Neural crest cell (in vitro differentiated cells): Measurements from ENCODE around the gene COL19A1. TPM values are rescaled to one million over a fixed set of nuclear protein-coding genes. Genes with fewer than 3 reads are reported as not detected.

Experiments
- DNase-seq: peaks from one replicate; pipeline ENCODE4 v3.0.0; 2021; ENCODE audit warnings: low read depth, mixed read lengths, low spot score
- H3K27ac Mint-ChIP-seq: one replicate; pipeline ENCODE4 v1.8.0; 2021; ENCODE audit warnings: mild to moderate bottlenecking, mixed read lengths; ENCODE audit not compliant: unreplicated experiment
- H3K27me3 Mint-ChIP-seq: 2 replicates; pipeline ENCODE4 v1.8.0; 2021; ENCODE audit warnings: low read depth, mild to moderate bottlenecking, mixed read lengths
- H3K36me3 Mint-ChIP-seq: 2 replicates; pipeline ENCODE4 v1.8.0; 2021; ENCODE audit warnings: low read depth, mild to moderate bottlenecking, mixed read lengths
- H3K4me1 Mint-ChIP-seq: 2 replicates; pipeline ENCODE4 v1.8.0; 2021; ENCODE audit warnings: mixed read lengths
- H3K4me3 Mint-ChIP-seq: one replicate; pipeline ENCODE4 v1.8.0; 2021; ENCODE audit warnings: mild to moderate bottlenecking, mixed read lengths
- H3K9me3 Mint-ChIP-seq: 2 replicates; pipeline ENCODE4 v1.8.0; 2021; ENCODE audit warnings: mixed read lengths
- total RNA-seq: library from RNA; stranded (reverse); gene quantifications from 2 replicates; pipeline ENCODE4 v1.2.1, GENCODE V29; 2021
- TF ChIP-seq, protein P1 (sequence below): fragments of 200-600 bp; sonication (generic); conservative IDR thresholded peaks from 2 replicates; pipeline ENCODE4 v1.5.0; 2021; ENCODE audit warnings: antibody characterized with exemption, mild to moderate bottlenecking

Gene COL19A1
- total RNA-seq, 1 donor from 2014 or later = 0.09 TPM

DNA sequence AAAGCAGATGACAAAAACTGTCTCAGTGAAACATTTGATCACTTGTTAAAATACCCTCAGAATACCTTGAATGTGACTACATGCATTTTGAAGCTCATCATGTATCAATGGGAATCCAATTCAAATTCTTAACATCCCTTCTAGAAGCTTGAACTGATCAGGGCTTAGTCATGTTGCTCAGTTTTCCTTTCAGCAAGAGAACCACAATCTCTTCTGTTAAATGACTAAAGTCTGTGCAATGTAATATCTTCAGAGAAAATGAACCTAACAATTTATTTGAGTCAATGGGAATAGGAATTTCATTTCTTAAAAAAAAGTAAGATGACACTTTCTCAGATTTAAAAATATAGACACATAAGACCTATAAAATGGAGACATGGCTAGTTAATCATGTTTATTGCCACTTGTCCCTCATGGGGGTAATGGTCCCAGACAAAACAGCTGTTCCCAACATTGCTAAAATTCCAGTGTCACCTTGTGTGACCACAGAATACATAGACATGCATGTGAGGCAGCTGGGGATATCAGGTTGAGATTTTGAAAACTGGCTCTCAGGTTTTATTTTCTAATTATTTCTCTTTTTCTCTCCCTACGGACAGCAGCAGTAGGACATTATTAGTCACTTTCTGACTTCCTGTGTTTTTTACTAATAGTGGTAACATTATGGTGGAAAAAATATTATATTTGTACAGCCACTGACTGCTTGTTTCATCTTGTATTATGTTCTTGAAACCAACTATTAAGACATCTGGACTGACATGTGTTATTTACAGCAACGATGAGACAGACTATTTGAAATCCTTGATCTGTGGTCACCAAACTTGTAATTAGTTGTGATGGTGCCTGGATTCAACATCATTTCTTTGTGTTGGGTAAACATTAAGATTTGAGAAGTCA lies 244.0 kb downstream of the COL19A1 start:
- no peaks in the 10 kb centered on the region for H3K27me3 Mint-ChIP-seq
- no peak overlapping the region for H3K4me3 Mint-ChIP-seq
- peaks cover 2% of the 10 kb centered on the region for H3K9me3 Mint-ChIP-seq
- H3K36me3 Mint-ChIP-seq = no peaks in the 10 kb centered on the region
- TF ChIP-seq, protein P1, sequence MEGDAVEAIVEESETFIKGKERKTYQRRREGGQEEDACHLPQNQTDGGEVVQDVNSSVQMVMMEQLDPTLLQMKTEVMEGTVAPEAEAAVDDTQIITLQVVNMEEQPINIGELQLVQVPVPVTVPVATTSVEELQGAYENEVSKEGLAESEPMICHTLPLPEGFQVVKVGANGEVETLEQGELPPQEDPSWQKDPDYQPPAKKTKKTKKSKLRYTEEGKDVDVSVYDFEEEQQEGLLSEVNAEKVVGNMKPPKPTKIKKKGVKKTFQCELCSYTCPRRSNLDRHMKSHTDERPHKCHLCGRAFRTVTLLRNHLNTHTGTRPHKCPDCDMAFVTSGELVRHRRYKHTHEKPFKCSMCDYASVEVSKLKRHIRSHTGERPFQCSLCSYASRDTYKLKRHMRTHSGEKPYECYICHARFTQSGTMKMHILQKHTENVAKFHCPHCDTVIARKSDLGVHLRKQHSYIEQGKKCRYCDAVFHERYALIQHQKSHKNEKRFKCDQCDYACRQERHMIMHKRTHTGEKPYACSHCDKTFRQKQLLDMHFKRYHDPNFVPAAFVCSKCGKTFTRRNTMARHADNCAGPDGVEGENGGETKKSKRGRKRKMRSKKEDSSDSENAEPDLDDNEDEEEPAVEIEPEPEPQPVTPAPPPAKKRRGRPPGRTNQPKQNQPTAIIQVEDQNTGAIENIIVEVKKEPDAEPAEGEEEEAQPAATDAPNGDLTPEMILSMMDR = no peak
- DNase-seq = no peak
- H3K4me1 Mint-ChIP-seq = peaks cover 19% of the 10 kb centered on the region
- H3K27ac Mint-ChIP-seq = peak overlapping the region; percentile 69

DNA sequence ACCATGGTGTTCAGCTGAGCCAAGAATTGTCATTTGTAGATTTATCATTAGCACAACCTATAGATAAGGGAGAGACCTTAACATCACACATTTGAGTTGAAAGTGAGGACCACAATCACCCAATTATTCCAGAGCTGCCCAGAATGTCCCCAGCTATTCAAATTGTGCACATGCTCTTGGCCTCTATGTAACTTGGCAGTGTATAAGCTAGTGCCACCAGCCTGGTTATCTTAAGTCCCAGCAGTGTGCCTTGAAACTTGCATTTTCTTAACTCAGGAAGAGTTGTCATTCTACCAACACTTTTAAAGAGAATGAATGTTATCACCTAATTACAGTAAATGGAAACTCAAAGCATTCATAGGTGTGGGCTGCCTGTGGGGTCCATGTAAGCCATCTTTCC lies 245.4 kb downstream of the COL19A1 start:
- no peak overlapping the region for H3K4me3 Mint-ChIP-seq
- no peak overlapping the region for H3K27ac Mint-ChIP-seq
- H3K36me3 Mint-ChIP-seq = no peaks in the 10 kb centered on the region
- peaks cover 19% of the 10 kb centered on the region for H3K4me1 Mint-ChIP-seq
- TF ChIP-seq, protein P1 = no peak
- DNase-seq = no peak
- H3K9me3 Mint-ChIP-seq = peaks cover 2% of the 10 kb centered on the region
- H3K27me3 Mint-ChIP-seq = no peaks in the 10 kb centered on the region

DNA sequence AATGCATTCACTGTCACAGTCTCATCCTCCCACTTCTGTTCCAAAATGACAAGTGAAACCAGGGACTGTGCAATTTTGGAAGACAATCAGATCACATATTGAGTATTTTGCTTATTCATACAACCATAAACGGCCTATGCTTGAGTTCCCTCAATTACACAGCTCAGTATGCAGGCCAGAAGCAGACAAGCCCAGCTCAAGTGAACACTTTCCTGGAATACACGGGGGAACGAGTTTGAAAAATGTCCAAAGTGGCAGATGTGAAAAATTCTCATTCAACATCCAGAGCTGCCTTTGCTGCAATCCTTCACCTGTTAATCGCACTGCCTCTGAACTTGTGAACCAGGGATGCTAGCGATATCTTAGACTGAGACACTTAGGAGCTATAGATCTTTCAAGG lies 246.4 kb downstream of the COL19A1 start:
- Mint-ChIP-seq H3K4me3 (no peak overlapping the region), H3K27ac (no peak overlapping the region), H3K27me3 (no peaks in the 10 kb centered on the region), H3K4me1 (peaks cover 13% of the 10 kb centered on the region), H3K36me3 (no peaks in the 10 kb centered on the region), H3K9me3 (peaks cover 2% of the 10 kb centered on the region)
- TF ChIP-seq, protein P1 = no peak
- DNase-seq = no peak

GRCh38 chr6:70113171-70113570 lies 246.8 kb downstream of the COL19A1 start:
- no peak for DNase-seq
- H3K27me3 Mint-ChIP-seq = no peaks in the 10 kb centered on the region
- no peak overlapping the region for H3K4me3 Mint-ChIP-seq
- H3K9me3 Mint-ChIP-seq = peaks cover 2% of the 10 kb centered on the region
- TF ChIP-seq, protein P1 = no peak
- H3K27ac Mint-ChIP-seq = no peak overlapping the region
- no peaks in the 10 kb centered on the region for H3K36me3 Mint-ChIP-seq
- peaks cover 9% of the 10 kb centered on the region for H3K4me1 Mint-ChIP-seq

- no peak for DNase-seq
- H3K27ac Mint-ChIP-seq = no peak overlapping the region
- H3K4me1 Mint-ChIP-seq = peaks cover under 1% of the 10 kb centered on the region
- TF ChIP-seq, protein P1 = no peak
- no peak overlapping the region for H3K4me3 Mint-ChIP-seq
- peaks cover 2% of the 10 kb centered on the region for H3K9me3 Mint-ChIP-seq
- no peaks in the 10 kb centered on the region for H3K27me3 Mint-ChIP-seq
- H3K36me3 Mint-ChIP-seq = no peaks in the 10 kb centered on the region
Observed at GRCh38 chr6:70118670-70119069, 252.3 kb downstream of the COL19A1 start.
